ENCODE data around the gene MPZL1.
"Not testable (repeated sequence)": the region's sequence is repeated elsewhere in the genome, so short reads cannot be mapped to it uniquely, and the experiment has no call there.

MPZL1 gene

DNA sequence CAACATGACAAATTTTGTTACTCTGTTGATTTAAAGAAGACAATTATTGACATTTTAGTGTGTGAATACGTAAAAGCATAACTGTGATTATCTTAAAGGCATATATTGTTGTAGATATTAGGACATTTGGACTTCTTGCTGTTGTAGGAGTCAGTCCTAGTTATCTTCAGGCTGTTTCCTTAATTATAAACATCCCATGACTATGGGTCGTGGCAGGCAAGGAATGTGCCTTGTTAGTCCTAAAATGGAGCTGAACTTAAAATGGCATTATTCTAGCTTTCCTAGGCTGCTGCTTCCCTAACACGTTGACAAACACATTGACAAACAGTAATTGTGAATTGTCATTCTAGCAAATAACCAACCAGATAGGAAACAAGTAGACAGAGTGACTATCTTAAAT is 4.4 kb upstream of the MPZL1 start:
- peaks cover 3% of the 10 kb centered on the region for H3K36me3 Mint-ChIP-seq
- peak overlapping the region; percentile 96 for H3K27ac Mint-ChIP-seq
- H3K4me3 Mint-ChIP-seq = peak overlapping the region; percentile 79
- no peak for DNase-seq
- CTCF ChIA-PET = interaction anchor here (1.4 to 4.6 kb wide), 4 partner anchors 44 to 366 kb away, joined by 3 to 22 read pairs (median 6); no protein-coding TSS in a partner anchor
- peaks cover 77% of the 10 kb centered on the region for H3K4me1 Mint-ChIP-seq
- H3K9me3 Mint-ChIP-seq = no peaks in the 10 kb centered on the region
- H3K27me3 Mint-ChIP-seq = peaks cover 24% of the 10 kb centered on the region

DNA sequence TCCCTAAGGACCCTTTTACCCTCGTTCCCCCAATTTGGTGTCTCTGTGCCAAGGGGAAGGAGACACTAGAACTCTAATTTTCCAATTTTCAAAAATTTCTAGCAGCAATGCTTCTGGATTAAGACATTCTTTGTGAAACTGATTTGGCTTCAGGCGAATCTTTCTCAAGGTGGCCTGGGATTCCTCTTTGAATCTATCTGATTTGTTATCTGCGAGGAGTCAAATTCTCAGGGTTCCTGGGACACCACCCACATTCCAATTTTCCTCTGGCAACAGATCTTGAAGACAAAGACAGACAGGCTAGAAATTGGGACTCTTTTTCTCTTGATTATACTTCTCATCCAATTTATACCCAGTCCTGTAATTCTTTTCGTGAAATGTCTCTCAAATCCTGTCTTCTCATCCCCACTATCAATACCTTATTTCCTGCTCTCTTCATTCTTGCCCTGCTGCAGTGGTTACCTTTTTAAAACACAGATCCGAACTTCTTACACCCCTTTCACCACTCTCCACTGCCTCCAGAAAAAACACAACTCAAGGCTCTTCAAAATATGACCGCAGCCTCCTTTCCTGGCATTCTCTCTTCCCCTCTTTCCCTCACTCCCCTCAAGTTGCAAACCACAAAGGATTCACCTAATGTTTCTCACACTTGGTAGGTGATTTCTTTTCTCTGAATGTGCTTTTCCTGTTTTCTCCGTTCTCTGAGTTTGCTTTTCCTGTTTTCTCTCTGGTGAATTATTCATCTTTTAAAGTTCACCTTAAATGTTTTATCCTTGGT is 2.7 kb upstream of the MPZL1 start:
- Mint-ChIP-seq H3K9me3 (no peaks in the 10 kb centered on the region), H3K27ac (peak overlapping the region; percentile 66), H3K36me3 (peaks cover 5% of the 10 kb centered on the region), H3K4me3 (peak overlapping the region; percentile 18), H3K27me3 (peaks cover 6% of the 10 kb centered on the region), H3K4me1 (peaks cover 75% of the 10 kb centered on the region)
- DNase-seq = no peak
- CTCF ChIA-PET = interaction anchor here (0.8 to 2.2 kb wide), 3 partner anchors 43 to 363 kb away, joined by 3 to 6 read pairs (median 5); no protein-coding TSS in a partner anchor

GRCh38 chr1:167719715-167720421 is 1.9 kb upstream of the MPZL1 start:
- H3K27ac Mint-ChIP-seq = peak overlapping the region; percentile 66
- DNase-seq, H3K9me3 Mint-ChIP-seq, H3K27me3 Mint-ChIP-seq, H3K36me3 Mint-ChIP-seq: not testable (repeated sequence)
- CTCF ChIA-PET = interaction anchor here (1.3 to 1.5 kb wide), 2 partner anchors 9 to 362 kb away, joined by 3 to 5 read pairs; no protein-coding TSS in a partner anchor
- peak overlapping the region; percentile 18 for H3K4me3 Mint-ChIP-seq
- peaks cover 77% of the 10 kb centered on the region for H3K4me1 Mint-ChIP-seq

DNA sequence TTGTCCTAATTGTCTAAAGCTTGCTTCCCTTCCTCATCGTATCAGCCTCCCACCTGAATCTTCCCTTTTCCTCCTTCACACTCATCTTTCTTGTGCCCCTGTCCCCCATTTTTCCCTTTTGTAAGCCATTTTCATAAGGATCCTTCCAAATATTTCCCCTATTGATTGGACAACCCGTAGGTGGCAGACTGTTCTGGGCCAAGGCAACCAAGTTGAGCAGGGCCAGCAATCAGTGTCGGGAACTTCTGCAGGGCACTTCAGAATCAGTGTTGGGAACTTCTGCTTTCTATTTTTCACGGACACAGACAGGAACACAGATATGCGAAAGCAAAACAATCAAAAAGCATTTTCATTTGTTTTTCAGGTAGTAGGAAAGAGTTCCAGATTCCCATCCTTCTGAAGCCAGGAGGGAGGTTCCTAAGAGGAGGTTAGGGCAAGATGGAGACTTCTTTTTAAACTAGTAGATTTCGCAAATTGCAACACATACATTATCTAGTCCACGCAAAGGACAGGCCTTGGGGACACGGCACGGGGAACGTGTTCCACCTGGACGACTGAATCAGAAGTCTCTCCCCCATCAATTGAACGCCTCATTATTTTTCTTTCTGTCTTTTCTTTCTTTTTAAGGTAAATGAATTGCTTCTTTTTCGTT is 691 bp upstream of the MPZL1 start:
- DNase-seq = no peak
- H3K4me1 Mint-ChIP-seq = peaks cover 70% of the 10 kb centered on the region
- CTCF ChIA-PET = interaction anchor here (0.9 to 1.5 kb wide), 3 partner anchors 8 to 361 kb away, joined by 3 to 5 read pairs (median 3); no protein-coding TSS in a partner anchor
- peak overlapping the region; percentile 59 for H3K27ac Mint-ChIP-seq
- H3K9me3 Mint-ChIP-seq = no peaks in the 10 kb centered on the region
- H3K36me3 Mint-ChIP-seq = peaks cover 7% of the 10 kb centered on the region
- peak overlapping the region; percentile 92 for H3K4me3 Mint-ChIP-seq
- no peaks in the 10 kb centered on the region for H3K27me3 Mint-ChIP-seq

DNA sequence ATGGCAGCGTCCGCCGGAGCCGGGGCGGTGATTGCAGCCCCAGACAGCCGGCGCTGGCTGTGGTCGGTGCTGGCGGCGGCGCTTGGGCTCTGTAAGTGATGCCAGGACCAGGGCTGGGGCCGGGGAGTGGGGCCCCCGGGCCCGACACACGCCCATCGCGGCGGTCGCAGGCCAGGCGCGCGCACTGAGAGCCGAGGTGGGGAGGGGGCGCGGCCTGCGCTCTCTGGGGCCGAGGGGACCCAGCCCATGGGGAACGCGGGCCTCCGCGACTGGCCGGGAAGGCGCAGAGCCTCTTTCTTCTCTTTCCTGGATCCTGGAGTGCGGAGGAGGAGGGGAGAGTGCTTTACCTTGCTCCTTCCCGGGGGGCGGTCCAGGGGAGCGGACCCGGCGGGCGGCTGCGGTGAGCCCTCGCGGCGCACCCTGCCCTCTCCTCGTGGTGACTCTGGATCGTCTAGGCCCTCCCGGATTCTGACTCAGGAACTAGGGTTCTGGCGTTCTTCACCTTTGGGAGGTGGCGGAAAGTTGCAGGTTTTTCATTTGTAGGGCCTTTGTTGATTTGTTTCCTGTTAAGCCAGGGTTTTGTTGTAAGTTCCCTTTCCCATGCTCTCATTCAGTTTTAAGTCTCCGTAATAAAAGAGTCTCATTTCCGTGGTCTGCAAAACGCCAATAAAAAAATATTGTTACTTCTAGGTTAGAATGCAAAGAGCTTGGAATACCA is 529 bp downstream of the MPZL1 start:
- Mint-ChIP-seq H3K27ac (peak overlapping the region; percentile 67), H3K9me3 (no peaks in the 10 kb centered on the region), H3K4me3 (peak overlapping the region; percentile 92), H3K27me3 (no peaks in the 10 kb centered on the region), H3K36me3 (peaks cover 7% of the 10 kb centered on the region), H3K4me1 (peaks cover 63% of the 10 kb centered on the region)
- CTCF ChIA-PET = interaction anchor here (0.9 kb wide), 1 partner anchor 75 kb away, joined by 3 read pairs; no protein-coding TSS in a partner anchor
- peak; percentile 58 for DNase-seq

GRCh38 chr1:167722870-167723251 is 1.1 kb downstream of the MPZL1 start:
- CTCF ChIA-PET = no interaction called here

DNA sequence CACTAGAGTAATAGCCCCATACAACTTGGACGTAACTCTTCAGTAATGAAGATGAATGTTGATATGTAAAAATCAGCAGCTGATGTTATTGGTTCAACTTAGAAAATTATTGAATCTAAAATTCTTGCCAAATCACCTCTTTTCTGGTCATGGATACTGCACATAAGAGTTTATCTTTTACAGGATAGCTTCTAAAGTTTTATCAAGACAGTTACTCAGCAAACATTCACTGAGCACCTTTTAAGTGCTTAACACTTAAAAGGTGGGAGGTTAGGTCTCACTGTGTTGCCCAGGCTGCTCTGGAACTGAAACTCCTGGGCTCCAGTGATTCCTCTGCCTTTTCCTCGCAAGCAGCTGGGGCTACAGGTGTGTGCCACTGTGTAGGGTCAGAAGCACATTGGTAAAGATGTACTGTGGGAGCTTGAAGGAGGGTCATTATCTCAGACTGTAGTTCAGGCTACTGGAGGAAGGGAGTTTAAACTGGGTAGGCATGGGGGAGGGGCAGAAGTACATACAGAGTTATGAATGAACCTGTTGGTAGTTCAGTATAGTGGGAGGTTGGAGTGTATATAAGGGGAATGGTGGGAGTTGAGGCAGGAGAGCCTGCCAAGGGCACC is 2.0 kb downstream of the MPZL1 start:
- Mint-ChIP-seq H3K4me1 (peaks cover 51% of the 10 kb centered on the region), H3K36me3 (peaks cover 9% of the 10 kb centered on the region), H3K27ac (no peak overlapping the region), H3K27me3 (no peaks in the 10 kb centered on the region), H3K4me3 (no peak overlapping the region), H3K9me3 (no peaks in the 10 kb centered on the region)
- CTCF ChIA-PET = interaction anchor here (1.2 to 1.8 kb wide), 3 partner anchors 8 to 79 kb away, joined by 3 to 5 read pairs (median 4); no protein-coding TSS in a partner anchor
- DNase-seq = no peak

More at GRCh38 chr1:167722870-167723251, 1.1 kb downstream of the MPZL1 start:
- Mint-ChIP-seq H3K36me3 (peaks cover 9% of the 10 kb centered on the region), H3K27ac (no peak overlapping the region), H3K4me3 (peak overlapping the region; percentile 92), H3K9me3 (no peaks in the 10 kb centered on the region), H3K4me1 (peaks cover 60% of the 10 kb centered on the region), H3K27me3 (no peaks in the 10 kb centered on the region)
- no peak for DNase-seq

DNA sequence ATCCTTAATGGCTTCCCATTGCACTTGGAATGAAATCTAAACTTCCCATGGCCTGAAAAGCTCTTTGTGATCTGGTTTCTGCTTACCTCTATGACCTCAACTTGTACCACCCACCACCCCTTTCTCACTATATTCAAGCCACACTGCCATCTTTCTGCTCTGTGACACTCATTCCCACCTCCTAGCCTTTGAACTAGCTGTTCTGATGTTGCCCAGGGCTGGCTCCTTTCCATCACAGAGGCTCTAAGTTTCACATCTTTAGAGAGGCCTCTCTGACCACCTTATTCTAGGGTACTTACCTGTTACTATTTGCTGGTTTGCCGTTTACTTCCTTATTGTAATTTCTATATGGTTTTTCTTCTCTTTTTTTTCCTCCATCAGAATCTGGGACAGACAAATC is 4.2 kb downstream of the MPZL1 start:
- H3K9me3 Mint-ChIP-seq = no peaks in the 10 kb centered on the region
- no peak overlapping the region for H3K4me3 Mint-ChIP-seq
- H3K36me3 Mint-ChIP-seq = peaks cover 16% of the 10 kb centered on the region
- H3K27me3 Mint-ChIP-seq = no peaks in the 10 kb centered on the region
- peaks cover 29% of the 10 kb centered on the region for H3K4me1 Mint-ChIP-seq
- H3K27ac Mint-ChIP-seq = no peak overlapping the region
- CTCF ChIA-PET = interaction anchor here (1.3 kb wide), 1 partner anchor 357 kb away, joined by 4 read pairs; no protein-coding TSS in a partner anchor
- no peak for DNase-seq

GRCh38 chr1:167728818-167729410 is 7.1 kb downstream of the MPZL1 start:
- Mint-ChIP-seq H3K4me3 (no peak overlapping the region), H3K27ac (no peak overlapping the region), H3K36me3 (peaks cover 15% of the 10 kb centered on the region), H3K4me1 (peaks cover 8% of the 10 kb centered on the region), H3K27me3 (no peaks in the 10 kb centered on the region), H3K9me3 (no peaks in the 10 kb centered on the region)
- CTCF ChIA-PET = interaction anchor here (1.0 to 1.3 kb wide), 2 partner anchors 8 to 354 kb away, joined by 3 to 6 read pairs; no protein-coding TSS in a partner anchor
- no peak for DNase-seq

DNA sequence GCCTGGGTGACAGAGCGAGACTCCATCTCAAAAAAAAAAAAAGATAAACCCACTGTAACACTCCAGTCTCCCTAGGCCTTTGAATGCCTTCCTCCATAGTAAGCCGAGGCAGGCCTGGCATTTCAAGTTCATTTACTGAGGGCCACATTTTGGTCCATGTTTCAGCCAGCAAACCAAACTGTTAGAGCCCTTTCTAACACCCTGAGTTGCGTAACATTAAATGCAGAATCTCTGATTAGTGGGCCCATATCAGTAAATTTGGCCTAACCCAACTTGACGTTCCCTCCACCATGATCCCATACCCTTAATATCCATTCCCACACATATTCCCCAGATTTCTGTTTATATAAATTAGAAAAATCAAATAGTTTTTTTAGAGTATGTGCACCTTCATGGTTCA is 12.4 kb downstream of the MPZL1 start:
- CTCF ChIA-PET = no interaction called here
- no peaks in the 10 kb centered on the region for H3K4me1 Mint-ChIP-seq
- H3K27ac Mint-ChIP-seq = no peak overlapping the region
- H3K4me3 Mint-ChIP-seq = no peak overlapping the region
- no peaks in the 10 kb centered on the region for H3K27me3 Mint-ChIP-seq
- DNase-seq = no peak
- H3K36me3 Mint-ChIP-seq = peaks cover 13% of the 10 kb centered on the region
- peaks cover 4% of the 10 kb centered on the region for H3K9me3 Mint-ChIP-seq

GRCh38 chr1:167734841-167735240 is 13.1 kb downstream of the MPZL1 start:
- peaks cover 13% of the 10 kb centered on the region for H3K36me3 Mint-ChIP-seq
- peaks cover 4% of the 10 kb centered on the region for H3K9me3 Mint-ChIP-seq
- CTCF ChIA-PET = no interaction called here
- no peaks in the 10 kb centered on the region for H3K4me1 Mint-ChIP-seq
- DNase-seq = no peak
- H3K27me3 Mint-ChIP-seq = no peaks in the 10 kb centered on the region
- no peak overlapping the region for H3K27ac Mint-ChIP-seq
- H3K4me3 Mint-ChIP-seq = no peak overlapping the region

- Mint-ChIP-seq H3K4me1 (no peaks in the 10 kb centered on the region), H3K4me3 (no peak overlapping the region), H3K27me3 (no peaks in the 10 kb centered on the region), H3K36me3 (peaks cover 6% of the 10 kb centered on the region), H3K9me3 (peaks cover 4% of the 10 kb centered on the region), H3K27ac (no peak overlapping the region)
- DNase-seq = no peak
- CTCF ChIA-PET = no interaction called here
Measured at GRCh38 chr1:167737169-167737568, 15.4 kb downstream of the MPZL1 start.

- H3K27ac Mint-ChIP-seq = no peak overlapping the region
- no peak overlapping the region for H3K4me3 Mint-ChIP-seq
- peaks cover 6% of the 10 kb centered on the region for H3K36me3 Mint-ChIP-seq
- peaks cover 4% of the 10 kb centered on the region for H3K9me3 Mint-ChIP-seq
- H3K4me1 Mint-ChIP-seq = no peaks in the 10 kb centered on the region
- CTCF ChIA-PET = no interaction called here
- H3K27me3 Mint-ChIP-seq = no peaks in the 10 kb centered on the region
- no peak for DNase-seq
Measured at GRCh38 chr1:167738158-167738557, 16.4 kb downstream of the MPZL1 start.
